PC-9 (cell line): ENCODE data around the gene PHF11. TPM values are rescaled to one million over a fixed set of nuclear protein-coding genes. Genes with fewer than 3 reads are reported as not detected.

Experiments
- BruUV-seq: library from RNA; stranded (reverse); fragments of 400-500 nt; replicated peaks from 2 replicates; lab custom pipeline; 2021; lab: Mats Ljungman, UMichigan
- CTCF ChIA-PET: fragments of 300-600 bp; sonication (Branson Sonifier 250); formaldehyde crosslinking; loops from one replicate; lab custom pipeline; 2022; ENCODE audit warnings: antibody characterized with exemption; lab: Charles Lee
- POLR2A ChIA-PET: fragments of 300-600 bp; sonication (Branson Sonifier 250); formaldehyde crosslinking; loops from one replicate; lab custom pipeline; 2022; ENCODE audit warnings: antibody characterized with exemption; ENCODE audit not compliant: unreplicated experiment; lab: Charles Lee
- DNase-seq, 2 experiments: peaks; one replicate each; pipeline versions ENCODE4 v3.0.0 to v3.0.0-alpha.2; 2015 to 2022; ENCODE audit warnings: mixed read lengths in 1 of 2
- H2AFZ ChIP-seq: fragments of 200-600 bp; sonication (generic); 2 replicates; pipeline ENCODE4 v1.8.1; 2017; ENCODE audit warnings: antibody characterized with exemption
- H3F3A ChIP-seq: fragments of 200-600 bp; sonication (generic); 2 replicates; pipeline ENCODE4 v1.8.1; 2017; ENCODE audit warnings: antibody characterized with exemption, mild to moderate bottlenecking, low read depth; ENCODE audit not compliant: insufficient read depth
- H3K27ac ChIP-seq: fragments of 200-600 bp; sonication (generic); 2 replicates; pipeline ENCODE4 v1.6.1; 2016; ENCODE audit warnings: mixed run types
- H3K27me3 ChIP-seq: fragments of 200-600 bp; sonication (generic); 2 replicates; pipeline ENCODE4 v1.6.1; 2016; ENCODE audit warnings: low read depth, mixed run types; ENCODE audit not compliant: insufficient read depth
- H3K36me3 ChIP-seq: fragments of 200-600 bp; sonication (generic); 2 replicates; pipeline ENCODE4 v1.6.1; 2016; ENCODE audit warnings: low read depth, mixed run types
- H3K4me1 ChIP-seq: fragments of 200-600 bp; sonication (generic); replicated peaks from 2 replicates; pipeline ENCODE4 v1.6.1; 2016; ENCODE audit warnings: mixed run types; ENCODE audit not compliant: insufficient read depth
- H3K4me2 ChIP-seq: fragments of 200-600 bp; sonication (generic); 2 replicates; pipeline ENCODE4 v1.6.1; 2017; ENCODE audit warnings: mixed run types
- H3K4me3 ChIP-seq: fragments of 200-600 bp; sonication (generic); 2 replicates; pipeline ENCODE4 v1.6.1; 2016; ENCODE audit warnings: mixed run types
- H3K79me2 ChIP-seq: fragments of 200-600 bp; sonication (generic); 2 replicates; pipeline ENCODE4 v1.6.1; 2017; ENCODE audit warnings: low read depth, mixed run types
- H3K9me2 ChIP-seq: fragments of 200-600 bp; sonication (generic); 2 replicates; pipeline ENCODE4 v1.8.1; 2017; ENCODE audit warnings: mild to moderate bottlenecking; ENCODE audit not compliant: insufficient read depth
- H3K9me3 ChIP-seq: fragments of 200-600 bp; sonication (generic); 2 replicates; pipeline ENCODE4 v1.8.1; 2016; ENCODE audit warnings: low read depth; ENCODE audit not compliant: insufficient read depth
- H4K20me1 ChIP-seq: fragments of 200-600 bp; sonication (generic); 2 replicates; pipeline ENCODE4 v1.8.1; 2017; ENCODE audit not compliant: insufficient read depth
- EZH2 ChIP-seq: fragments of 200-600 bp; sonication (generic); IDR thresholded peaks from 2 replicates; pipeline ENCODE4 v1.8.0; 2017; ENCODE audit warnings: antibody characterized with exemption, low read depth
- intact Hi-C: fragments of 100-400 bp; cut with micrococcal nuclease; formaldehyde crosslinking; loops from one replicate; pipeline ENCODE4 v1.10.0; 2022; ENCODE audit not compliant: unreplicated experiment
- total RNA-seq: library from RNA; stranded (reverse); gene quantifications from 2 replicates; pipeline ENCODE4 v1.2.3, GENCODE V29; 2021
- TF ChIP-seq, protein P1 (sequence below): fragments of 200-600 bp; sonication (generic); conservative IDR thresholded peaks from 2 replicates; pipeline ENCODE4 v1.6.1; 2017; ENCODE audit warnings: mixed run types, antibody characterized with exemption, mild to moderate bottlenecking, moderate library complexity

PHF11 gene
- total RNA-seq, 1 experiment from 2014 or later, result 25.2 TPM

DNA sequence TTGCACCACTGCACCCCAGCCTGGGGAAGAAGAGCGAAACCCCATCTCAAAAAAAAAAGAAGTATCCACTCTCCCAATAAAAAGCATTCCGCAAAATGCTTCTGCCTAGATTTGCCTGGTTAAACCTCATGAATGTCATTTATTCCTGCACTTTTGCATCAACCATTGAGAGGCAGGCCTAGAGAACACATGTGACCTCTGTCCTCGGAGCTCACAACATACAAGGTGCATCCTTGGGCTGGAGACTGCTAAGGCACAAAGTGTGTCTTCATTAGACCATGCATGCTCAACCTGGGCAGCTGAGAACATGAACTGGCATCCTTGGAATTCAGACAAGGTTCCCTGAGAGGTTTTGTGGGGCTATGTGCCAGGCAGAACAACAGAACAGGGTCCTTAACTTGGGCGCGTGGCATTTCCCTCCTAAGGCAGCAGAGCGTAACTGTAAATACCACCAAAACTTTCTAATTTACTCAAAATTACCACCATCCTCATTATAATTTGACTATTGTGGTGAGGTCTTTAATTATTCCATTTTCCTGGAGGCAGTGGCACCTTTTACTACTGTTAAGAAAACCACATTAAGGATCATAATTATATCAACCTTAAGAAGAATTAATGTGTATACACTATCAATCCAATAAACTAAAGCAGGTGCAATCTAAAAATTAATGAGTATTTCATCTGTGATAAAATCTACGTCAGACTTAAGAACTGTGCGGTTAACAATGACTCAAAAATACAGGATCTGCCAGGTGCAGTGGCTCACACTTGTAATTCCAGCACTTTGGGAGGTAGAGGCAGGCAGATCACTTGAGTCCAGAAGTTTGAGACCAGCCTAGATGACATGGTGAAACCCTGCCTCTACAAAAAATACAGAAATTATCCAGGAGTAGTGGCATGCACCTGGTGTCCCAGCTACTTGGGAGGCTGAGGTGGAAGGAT is 75.8 kb downstream of the PHF11 start:
- Histone ChIP-seq H3K79me2 (no peaks in the 10 kb centered on the region), H3K27ac (no peak overlapping the region), H4K20me1 (no peaks in the 10 kb centered on the region), H3K36me3 (no peaks in the 10 kb centered on the region), H3K9me3 (no peaks in the 10 kb centered on the region), H3F3A (peaks cover 14% of the 10 kb centered on the region), H3K4me3 (no peak overlapping the region), H3K27me3 (no peaks in the 10 kb centered on the region), H3K4me2 (no peak overlapping the region), H2AFZ (no peak overlapping the region), H3K4me1 (peaks cover 29% of the 10 kb centered on the region), H3K9me2 (no peaks in the 10 kb centered on the region)
- intact Hi-C loops, result loop anchor here (2.0 kb wide), 1 partner anchor 13 kb away; the partner anchor contains the start of gene RCBTB1
- DNase-seq, result no peak
- POLR2A ChIA-PET, result no interaction called here
- no TSS peak for BruUV-seq
- TF ChIP-seq, protein P1, sequence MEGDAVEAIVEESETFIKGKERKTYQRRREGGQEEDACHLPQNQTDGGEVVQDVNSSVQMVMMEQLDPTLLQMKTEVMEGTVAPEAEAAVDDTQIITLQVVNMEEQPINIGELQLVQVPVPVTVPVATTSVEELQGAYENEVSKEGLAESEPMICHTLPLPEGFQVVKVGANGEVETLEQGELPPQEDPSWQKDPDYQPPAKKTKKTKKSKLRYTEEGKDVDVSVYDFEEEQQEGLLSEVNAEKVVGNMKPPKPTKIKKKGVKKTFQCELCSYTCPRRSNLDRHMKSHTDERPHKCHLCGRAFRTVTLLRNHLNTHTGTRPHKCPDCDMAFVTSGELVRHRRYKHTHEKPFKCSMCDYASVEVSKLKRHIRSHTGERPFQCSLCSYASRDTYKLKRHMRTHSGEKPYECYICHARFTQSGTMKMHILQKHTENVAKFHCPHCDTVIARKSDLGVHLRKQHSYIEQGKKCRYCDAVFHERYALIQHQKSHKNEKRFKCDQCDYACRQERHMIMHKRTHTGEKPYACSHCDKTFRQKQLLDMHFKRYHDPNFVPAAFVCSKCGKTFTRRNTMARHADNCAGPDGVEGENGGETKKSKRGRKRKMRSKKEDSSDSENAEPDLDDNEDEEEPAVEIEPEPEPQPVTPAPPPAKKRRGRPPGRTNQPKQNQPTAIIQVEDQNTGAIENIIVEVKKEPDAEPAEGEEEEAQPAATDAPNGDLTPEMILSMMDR, result no peak
- no peak for TF ChIP-seq EZH2
- CTCF ChIA-PET, result no interaction called here

Other genes with a start within 250 kb of the PHF11 start
- gene CDADC1, start 248.0 kb upstream of the PHF11 start, total RNA-seq, result 12.4 and 12.9 TPM in 2 replicates
- 10.2 and 10.7 TPM in 2 replicates for gene CAB39L, start 51.9 kb upstream of the PHF11 start, total RNA-seq
- gene SETDB2, start 51.7 kb upstream of the PHF11 start, total RNA-seq, result 5.2 and 6.9 TPM in 2 replicates
- gene RCBTB1, start 89.6 kb downstream of the PHF11 start, total RNA-seq, result 14.6 and 16.1 TPM in 2 replicates
- 3.5 and 3.7 TPM in 2 replicates for gene ARL11, start 132.6 kb downstream of the PHF11 start, total RNA-seq
- gene EBPL, start 195.5 kb downstream of the PHF11 start, total RNA-seq, result 77.0 and 100 TPM in 2 replicates